Measurements from ENCODE around the gene ZNF148. TPM values are rescaled to one million over a fixed set of nuclear protein-coding genes. Genes with fewer than 3 reads are reported as not detected.
A peak's percentile ranks its signal among the peaks of the same experiment; 100 is the strongest.

ZNF148 gene
- total RNA-seq, 4 donors from 2014 or later, result 10.7 to 25.9 (median 16.9) TPM

DNA sequence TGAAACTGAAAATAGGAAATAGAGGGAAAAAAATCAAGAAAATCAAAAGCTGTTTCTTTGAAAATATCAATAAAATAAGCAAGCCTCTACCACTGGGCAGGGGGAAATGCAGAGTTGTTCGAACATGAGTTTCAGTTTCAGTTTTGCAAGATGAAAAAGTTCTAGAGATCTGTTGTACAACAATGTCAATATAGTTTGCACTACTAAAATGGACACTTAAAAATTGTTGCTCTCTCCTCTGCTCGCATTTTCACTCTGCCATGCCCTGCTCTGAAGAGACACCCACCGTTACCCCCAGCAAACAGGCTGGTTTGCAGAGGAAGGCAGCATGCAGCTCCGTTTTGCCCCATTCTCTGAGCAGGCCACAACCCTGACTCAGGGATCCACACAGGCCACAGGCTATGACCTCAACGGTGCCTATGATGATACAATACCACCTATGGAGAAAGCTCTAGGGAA is 64.5 kb downstream of the ZNF148 start:
- intact Hi-C loops (cut with DNase I), result no loop called here
- peak overlapping the region in 2 of 4 donors; percentile 14 to 44 for H3K4me3 ChIP-seq
- H3K9me3 ChIP-seq, result no peaks in the 10 kb centered on the region
- 48 to 55% methylated on average over 5 of the region's 5 CpGs for WGBS, 2 donors
- peaks cover 0 to 2% (median 0%) of the 10 kb centered on the region in 3 donors for H3K4me1 ChIP-seq
- H3K36me3 ChIP-seq, result peaks cover 0 to 52% (median 0%) of the 10 kb centered on the region in 3 donors
- H3K27me3 ChIP-seq, result no peaks in the 10 kb centered on the region
- no peak for TF ChIP-seq POLR2A (IDR thresholded peaks at IDR 0.05)
- H3K27ac ChIP-seq, result peak overlapping the region in 2 of 4 donors; percentile 0 to 29
- DNase-seq, result no peak

DNA sequence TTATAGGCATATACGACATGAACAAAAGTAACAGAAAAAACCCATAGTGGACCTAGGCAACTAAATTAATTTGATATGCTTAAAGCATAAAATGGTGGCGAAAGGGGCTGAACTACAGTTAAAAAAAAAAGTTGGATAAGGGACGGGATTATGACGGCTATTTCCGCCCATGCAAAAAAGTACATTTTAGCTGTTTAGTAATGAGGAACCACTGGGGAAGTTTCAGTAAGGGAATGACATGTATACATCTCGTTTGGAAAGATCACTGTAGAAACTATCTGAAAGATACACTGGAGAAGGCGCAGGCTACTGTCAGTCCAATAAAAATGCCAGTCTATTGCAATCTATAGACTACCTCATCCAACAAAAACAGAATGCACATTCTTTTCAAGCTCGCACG is 65.6 kb downstream of the ZNF148 start:
- H3K27ac ChIP-seq, result no peak overlapping the region
- no peaks in the 10 kb centered on the region for H3K27me3 ChIP-seq
- WGBS, 2 donors, result 93% methylated on average over 8 to 9 of the region's 9 CpGs
- peaks cover 0 to 2% (median 0%) of the 10 kb centered on the region in 3 donors for H3K4me1 ChIP-seq
- H3K4me3 ChIP-seq, result no peak overlapping the region
- H3K36me3 ChIP-seq, result peaks cover 0 to 49% (median 0%) of the 10 kb centered on the region in 3 donors
- no peaks in the 10 kb centered on the region for H3K9me3 ChIP-seq
- TF ChIP-seq, protein P1, sequence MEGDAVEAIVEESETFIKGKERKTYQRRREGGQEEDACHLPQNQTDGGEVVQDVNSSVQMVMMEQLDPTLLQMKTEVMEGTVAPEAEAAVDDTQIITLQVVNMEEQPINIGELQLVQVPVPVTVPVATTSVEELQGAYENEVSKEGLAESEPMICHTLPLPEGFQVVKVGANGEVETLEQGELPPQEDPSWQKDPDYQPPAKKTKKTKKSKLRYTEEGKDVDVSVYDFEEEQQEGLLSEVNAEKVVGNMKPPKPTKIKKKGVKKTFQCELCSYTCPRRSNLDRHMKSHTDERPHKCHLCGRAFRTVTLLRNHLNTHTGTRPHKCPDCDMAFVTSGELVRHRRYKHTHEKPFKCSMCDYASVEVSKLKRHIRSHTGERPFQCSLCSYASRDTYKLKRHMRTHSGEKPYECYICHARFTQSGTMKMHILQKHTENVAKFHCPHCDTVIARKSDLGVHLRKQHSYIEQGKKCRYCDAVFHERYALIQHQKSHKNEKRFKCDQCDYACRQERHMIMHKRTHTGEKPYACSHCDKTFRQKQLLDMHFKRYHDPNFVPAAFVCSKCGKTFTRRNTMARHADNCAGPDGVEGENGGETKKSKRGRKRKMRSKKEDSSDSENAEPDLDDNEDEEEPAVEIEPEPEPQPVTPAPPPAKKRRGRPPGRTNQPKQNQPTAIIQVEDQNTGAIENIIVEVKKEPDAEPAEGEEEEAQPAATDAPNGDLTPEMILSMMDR (IDR thresholded peaks at IDR 0.05), result no peak
- no peak for TF ChIP-seq POLR2A (IDR thresholded peaks at IDR 0.05)
- intact Hi-C loops (cut with DNase I), result no loop called here
- DNase-seq, result no peak

DNA sequence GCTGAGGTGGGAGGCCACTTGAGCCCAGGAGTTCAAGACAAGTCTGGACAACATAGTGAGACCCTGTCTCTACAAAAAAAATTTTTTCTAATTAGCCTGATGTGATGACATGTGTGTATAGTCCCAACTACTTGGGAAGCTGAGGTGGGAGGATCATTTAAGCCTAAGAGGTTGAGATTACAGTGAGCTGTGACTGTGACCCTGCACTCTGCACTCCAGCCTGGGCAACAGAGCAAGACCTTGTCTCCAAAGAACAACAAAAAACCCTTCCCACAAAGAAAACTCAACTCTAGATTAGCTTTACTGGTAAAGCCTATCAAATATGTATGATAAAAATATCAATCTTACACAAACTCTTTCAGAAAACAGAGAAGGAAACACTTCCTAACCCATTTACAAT is 68.5 kb downstream of the ZNF148 start:
- intact Hi-C loops (cut with DNase I), result no loop called here
- H3K9me3 ChIP-seq, result no peaks in the 10 kb centered on the region
- H3K36me3 ChIP-seq, result peaks cover 0 to 39% (median 0%) of the 10 kb centered on the region in 3 donors
- H3K4me1 ChIP-seq, result peaks cover 0 to 2% (median 0%) of the 10 kb centered on the region in 3 donors
- no peaks in the 10 kb centered on the region for H3K27me3 ChIP-seq
- no peak for DNase-seq
- no peak for TF ChIP-seq POLR2A (IDR thresholded peaks at IDR 0.05)
- TF ChIP-seq, protein P1 (IDR thresholded peaks at IDR 0.05), result no peak
- no peak overlapping the region for H3K4me3 ChIP-seq
- no peak overlapping the region for H3K27ac ChIP-seq

DNA sequence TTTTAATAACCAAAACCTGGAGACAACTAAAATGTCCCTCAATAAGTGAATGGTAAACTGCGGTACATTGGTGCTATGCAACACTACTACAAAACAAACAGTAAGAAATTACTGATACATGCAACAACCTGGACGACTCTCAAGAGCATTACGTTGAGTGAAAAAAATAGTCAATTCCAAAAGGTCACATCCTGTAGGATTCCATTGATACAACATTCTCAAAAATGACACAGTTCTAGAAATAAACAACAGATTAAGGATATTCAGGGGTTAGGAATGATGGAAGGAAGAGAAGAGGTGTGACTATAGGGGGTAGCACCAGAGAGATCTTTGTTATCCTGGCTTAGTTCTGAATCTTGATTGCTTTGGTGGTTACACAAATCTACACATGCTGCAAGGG is 72.2 kb downstream of the ZNF148 start:
- DNase-seq, result no peak
- Histone ChIP-seq H3K27me3 (no peaks in the 10 kb centered on the region), H3K27ac (no peak overlapping the region), H3K36me3 (peaks cover 0 to 27% (median 0%) of the 10 kb centered on the region in 3 donors), H3K4me3 (no peak overlapping the region), H3K9me3 (no peaks in the 10 kb centered on the region), H3K4me1 (no peaks in the 10 kb centered on the region)
- WGBS, 2 donors, result 86 to 90% methylated on average over 3 of the region's 3 CpGs
- intact Hi-C loops (cut with DNase I), result no loop called here
- TF ChIP-seq, protein P1 (IDR thresholded peaks at IDR 0.05), result no peak
- TF ChIP-seq POLR2A (IDR thresholded peaks at IDR 0.05), result no peak

DNA sequence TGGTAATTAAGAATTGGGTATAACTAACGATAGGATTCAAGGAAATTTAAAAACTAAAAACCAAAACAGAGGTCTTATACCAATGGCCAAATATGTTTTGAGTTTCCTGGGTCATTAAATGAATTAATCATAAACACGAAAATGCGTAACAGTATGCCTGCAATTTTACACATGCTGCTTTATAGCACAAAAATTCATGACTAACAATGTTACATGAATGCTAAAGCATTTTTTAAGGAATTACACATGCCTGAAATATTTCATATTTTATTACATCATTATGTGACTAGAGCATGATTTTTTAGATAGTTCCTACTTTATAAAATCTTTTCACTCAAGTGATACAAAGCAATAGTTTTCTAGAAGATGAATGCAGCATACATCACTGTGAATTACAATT is 74.7 kb downstream of the ZNF148 start:
- H3K9me3 ChIP-seq, result no peaks in the 10 kb centered on the region
- DNase-seq, result no peak
- no peak overlapping the region for H3K4me3 ChIP-seq
- no peak overlapping the region for H3K27ac ChIP-seq
- no peaks in the 10 kb centered on the region for H3K27me3 ChIP-seq
- WGBS, 2 donors, result 88 to 92% methylated on average over 3 of the region's 3 CpGs
- no peaks in the 10 kb centered on the region for H3K4me1 ChIP-seq
- intact Hi-C loops (cut with DNase I), result no loop called here
- peaks cover 0 to 18% (median 0%) of the 10 kb centered on the region in 3 donors for H3K36me3 ChIP-seq
- TF ChIP-seq, protein P1 (IDR thresholded peaks at IDR 0.05), result no peak
- TF ChIP-seq POLR2A (IDR thresholded peaks at IDR 0.05), result no peak

DNA sequence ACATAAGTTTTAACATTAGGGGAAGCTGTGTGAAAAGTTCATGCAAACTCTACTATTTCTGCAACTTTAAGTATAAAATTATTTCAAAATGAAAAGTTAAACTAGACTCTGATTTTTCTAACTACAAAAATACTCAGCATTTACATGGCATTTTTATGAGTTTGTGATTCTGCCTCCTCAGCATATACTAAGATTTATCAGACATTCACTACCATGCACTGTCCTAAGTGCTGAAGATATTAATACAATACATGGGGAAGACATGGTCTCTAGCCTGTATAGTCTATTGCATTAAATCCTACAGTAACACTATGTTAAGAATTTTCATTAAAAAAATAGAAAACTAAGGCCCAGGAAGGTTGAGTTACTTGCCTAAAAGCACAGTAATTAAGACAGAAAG is 80.7 kb downstream of the ZNF148 start:
- TF ChIP-seq, protein P1 (IDR thresholded peaks at IDR 0.05), result no peak
- TF ChIP-seq POLR2A (IDR thresholded peaks at IDR 0.05), result no peak
- no peaks in the 10 kb centered on the region for H3K9me3 ChIP-seq
- H3K4me3 ChIP-seq, result no peak overlapping the region
- no peak for DNase-seq
- intact Hi-C loops (cut with DNase I), result no loop called here
- H3K36me3 ChIP-seq, result peaks cover 0 to 5% (median 0%) of the 10 kb centered on the region in 3 donors
- H3K27me3 ChIP-seq, result no peaks in the 10 kb centered on the region
- no peaks in the 10 kb centered on the region for H3K4me1 ChIP-seq
- no peak overlapping the region for H3K27ac ChIP-seq
